HL-60 (cell line): ENCODE measurements around the gene NR2F2.

Experiments used
- POLR2AphosphoS5 ChIP-seq: IDR thresholded peaks from 2 replicates; pipeline ENCODE4 v1.6.1; 2012; ENCODE audit warnings: low read depth
- SPI1 ChIP-seq: IDR thresholded peaks from 2 replicates; pipeline ENCODE4 v1.6.1; 2012; ENCODE audit warnings: low read depth, mild to moderate bottlenecking, borderline replicate concordance
- TF ChIP-seq, protein P1 (sequence below): IDR thresholded peaks from one replicate; pipeline ENCODE4 v1.5.1; 2011; ENCODE audit warnings: low read length, control low read depth, inconsistent platforms; ENCODE audit not compliant: insufficient read depth
- TF ChIP-seq, protein P2 (sequence below): IDR thresholded peaks from 2 replicates; pipeline ENCODE4 v1.6.1; 2012; ENCODE audit warnings: low read depth; ENCODE audit not compliant: insufficient replicate concordance

DNA sequence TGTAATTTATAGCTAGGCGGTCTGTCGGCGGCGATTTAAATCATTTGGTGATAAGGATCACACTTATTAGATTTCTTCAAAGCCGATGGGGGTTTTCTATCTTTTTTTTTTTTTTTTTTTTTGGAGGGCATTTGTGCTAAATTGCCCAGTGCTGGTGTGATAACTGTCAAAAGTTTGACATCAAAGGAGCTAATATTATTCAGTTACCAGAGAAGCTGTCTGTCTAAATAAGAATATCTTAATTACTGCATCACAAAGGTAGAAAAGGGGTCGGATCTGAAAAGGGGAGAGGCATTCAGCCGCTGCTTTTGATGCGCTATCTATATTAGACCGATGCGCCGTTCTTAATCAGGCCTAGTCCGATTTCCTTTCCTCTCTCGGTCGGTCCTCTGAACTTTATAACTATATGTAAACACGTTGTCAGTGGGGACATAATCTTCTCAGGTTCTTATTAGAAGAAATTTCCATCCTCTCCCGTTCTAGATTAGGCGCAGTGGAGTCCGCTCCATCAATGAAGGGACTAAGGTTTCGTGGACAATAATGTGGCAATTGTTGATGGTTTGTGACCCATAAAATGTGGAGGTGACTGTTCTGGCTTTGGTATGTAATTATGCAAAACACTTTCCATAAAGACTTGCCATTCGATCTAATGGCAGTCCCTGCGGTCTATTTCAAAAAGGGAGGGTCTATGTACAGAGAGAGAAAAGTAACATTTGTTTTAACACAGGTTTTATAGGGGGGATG lies 31.7 kb downstream of the NR2F2 start:
- TF ChIP-seq, protein P1, sequence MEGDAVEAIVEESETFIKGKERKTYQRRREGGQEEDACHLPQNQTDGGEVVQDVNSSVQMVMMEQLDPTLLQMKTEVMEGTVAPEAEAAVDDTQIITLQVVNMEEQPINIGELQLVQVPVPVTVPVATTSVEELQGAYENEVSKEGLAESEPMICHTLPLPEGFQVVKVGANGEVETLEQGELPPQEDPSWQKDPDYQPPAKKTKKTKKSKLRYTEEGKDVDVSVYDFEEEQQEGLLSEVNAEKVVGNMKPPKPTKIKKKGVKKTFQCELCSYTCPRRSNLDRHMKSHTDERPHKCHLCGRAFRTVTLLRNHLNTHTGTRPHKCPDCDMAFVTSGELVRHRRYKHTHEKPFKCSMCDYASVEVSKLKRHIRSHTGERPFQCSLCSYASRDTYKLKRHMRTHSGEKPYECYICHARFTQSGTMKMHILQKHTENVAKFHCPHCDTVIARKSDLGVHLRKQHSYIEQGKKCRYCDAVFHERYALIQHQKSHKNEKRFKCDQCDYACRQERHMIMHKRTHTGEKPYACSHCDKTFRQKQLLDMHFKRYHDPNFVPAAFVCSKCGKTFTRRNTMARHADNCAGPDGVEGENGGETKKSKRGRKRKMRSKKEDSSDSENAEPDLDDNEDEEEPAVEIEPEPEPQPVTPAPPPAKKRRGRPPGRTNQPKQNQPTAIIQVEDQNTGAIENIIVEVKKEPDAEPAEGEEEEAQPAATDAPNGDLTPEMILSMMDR, result no peak
- TF ChIP-seq, protein P2, sequence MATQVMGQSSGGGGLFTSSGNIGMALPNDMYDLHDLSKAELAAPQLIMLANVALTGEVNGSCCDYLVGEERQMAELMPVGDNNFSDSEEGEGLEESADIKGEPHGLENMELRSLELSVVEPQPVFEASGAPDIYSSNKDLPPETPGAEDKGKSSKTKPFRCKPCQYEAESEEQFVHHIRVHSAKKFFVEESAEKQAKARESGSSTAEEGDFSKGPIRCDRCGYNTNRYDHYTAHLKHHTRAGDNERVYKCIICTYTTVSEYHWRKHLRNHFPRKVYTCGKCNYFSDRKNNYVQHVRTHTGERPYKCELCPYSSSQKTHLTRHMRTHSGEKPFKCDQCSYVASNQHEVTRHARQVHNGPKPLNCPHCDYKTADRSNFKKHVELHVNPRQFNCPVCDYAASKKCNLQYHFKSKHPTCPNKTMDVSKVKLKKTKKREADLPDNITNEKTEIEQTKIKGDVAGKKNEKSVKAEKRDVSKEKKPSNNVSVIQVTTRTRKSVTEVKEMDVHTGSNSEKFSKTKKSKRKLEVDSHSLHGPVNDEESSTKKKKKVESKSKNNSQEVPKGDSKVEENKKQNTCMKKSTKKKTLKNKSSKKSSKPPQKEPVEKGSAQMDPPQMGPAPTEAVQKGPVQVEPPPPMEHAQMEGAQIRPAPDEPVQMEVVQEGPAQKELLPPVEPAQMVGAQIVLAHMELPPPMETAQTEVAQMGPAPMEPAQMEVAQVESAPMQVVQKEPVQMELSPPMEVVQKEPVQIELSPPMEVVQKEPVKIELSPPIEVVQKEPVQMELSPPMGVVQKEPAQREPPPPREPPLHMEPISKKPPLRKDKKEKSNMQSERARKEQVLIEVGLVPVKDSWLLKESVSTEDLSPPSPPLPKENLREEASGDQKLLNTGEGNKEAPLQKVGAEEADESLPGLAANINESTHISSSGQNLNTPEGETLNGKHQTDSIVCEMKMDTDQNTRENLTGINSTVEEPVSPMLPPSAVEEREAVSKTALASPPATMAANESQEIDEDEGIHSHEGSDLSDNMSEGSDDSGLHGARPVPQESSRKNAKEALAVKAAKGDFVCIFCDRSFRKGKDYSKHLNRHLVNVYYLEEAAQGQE, result no peak
- TF ChIP-seq POLR2AphosphoS5 (no peak), SPI1 (no peak)
